HG02938 (cell line): ENCODE results near the gene ZNF135.

Experiments
- ATAC-seq: cut with Tn5 transposase; IDR thresholded peaks from one replicate; pipeline ENCODE4 v1.9.1; 2021; ENCODE audit warnings: mild to moderate bottlenecking, moderate library complexity; ENCODE audit not compliant: unreplicated experiment

Gene ZNF135

DNA sequence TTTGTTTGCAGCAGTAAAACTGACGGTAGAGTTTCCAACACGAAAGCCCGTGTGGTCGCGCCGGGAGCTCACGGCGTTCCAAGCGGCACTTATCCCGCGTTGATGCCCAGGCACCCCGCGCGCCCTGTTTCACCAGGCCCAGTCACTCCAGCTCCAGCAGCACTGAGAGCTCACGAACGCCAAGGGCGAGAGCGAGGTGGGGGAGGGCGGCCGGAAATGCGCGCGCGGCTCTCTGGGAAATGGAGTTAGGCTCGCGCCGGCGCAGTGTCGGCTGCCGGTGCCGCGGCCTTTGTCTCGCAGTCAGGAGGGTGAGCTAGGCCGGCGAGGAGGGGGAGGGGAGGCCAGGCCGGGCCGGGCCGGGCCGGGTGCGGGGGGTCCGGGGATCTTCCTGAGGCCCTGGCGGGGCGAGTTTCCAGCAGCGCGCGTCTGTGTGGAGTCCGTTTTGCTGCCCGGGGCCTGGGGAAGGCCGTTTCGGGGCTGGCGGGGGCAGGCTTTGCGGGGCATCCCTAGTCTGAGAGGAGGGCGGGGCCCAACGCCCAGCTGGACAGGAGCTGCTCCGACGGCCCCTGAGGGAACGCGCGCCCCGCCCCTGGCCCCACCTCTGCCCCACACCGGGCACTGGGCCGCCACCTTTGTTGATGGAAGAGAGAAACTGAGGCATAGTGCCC, at the start of gene ZNF135:
Gene ZNF135 (plus strand): TSS at position 280 of the 668 bp plus-strand sequence. CDS start 721 bp downstream, outside the sequence.
- ATAC-seq = no peak

GRCh38 chr19:58009301-58009665, 49.8 kb upstream of the ZNF135 start:
- no peak for ATAC-seq

DNA sequence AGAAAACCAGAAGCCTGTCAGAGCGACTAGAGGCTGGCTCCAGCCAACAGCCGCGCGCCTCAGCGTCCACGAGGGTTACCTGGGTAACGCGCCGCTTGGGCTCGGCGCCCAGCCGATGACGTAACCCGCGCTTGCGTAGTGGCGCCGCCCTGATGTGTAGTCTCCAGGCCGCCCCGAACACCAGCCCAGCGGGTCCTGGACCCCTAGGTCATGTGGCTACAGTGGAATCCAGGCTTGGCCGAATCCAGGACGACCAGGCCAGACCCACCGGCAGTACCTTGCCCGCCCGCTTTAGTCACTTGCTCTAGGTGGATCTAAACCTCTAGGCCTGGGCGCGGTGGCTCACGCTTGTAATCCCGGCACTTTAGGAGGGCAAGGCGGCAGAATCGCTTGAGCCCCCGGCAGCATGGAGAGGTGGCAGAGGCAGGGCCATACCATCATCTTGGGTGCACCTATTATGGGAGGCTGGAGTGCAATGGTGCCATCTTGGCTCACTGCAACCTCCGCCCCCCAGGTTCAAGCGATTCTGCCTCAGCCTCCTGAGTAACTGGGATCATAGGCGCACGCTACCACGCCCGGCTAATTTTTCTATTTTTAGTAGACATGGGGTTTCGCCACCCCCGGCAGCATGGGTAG, 49.3 kb upstream of the ZNF135 start:
- ATAC-seq = no peak

- ATAC-seq = no peak
These were observed 48.6 kb upstream of the ZNF135 start for GRCh38 chr19:58010507-58010906.

DNA sequence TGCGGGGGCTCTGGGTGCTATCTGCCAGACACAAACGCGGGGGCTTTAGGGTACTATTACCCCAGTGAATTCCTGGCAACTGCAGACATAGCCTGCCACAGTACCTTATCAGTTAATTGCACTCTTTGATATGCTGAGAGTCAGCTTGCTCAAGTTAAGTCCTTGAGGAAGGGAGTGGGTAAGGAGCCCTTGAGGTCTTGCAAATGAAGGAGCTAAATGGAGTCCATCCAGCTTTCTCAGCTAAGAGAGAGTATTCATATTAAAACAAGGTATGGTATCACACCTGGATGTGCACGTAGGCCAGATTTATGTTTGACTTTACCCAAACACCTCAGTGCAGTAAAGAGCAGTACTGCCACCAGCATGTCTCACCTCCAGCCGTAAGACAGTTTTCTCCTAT, 44.9 kb upstream of the ZNF135 start:
- no peak for ATAC-seq

DNA sequence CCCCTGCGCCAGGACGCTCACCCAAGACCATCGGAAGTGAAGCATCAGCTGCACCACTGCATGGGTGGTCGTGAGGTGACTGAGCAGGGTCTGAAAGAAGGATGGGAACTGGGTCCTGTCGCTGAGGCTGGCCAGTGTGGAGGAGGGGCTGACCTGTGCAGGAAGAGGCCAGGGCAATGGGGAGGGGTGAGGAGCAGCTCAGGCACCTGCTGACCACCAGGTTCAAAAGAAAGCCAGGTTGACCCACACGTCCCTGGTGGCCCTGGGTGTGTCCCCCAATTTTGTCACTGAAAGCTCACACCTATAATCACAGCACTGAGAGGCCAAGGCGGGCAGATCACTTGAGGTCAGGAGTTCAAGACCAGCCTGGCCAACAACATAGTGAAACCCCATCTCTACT, 39.0 kb upstream of the ZNF135 start:
- ATAC-seq = no peak

- ATAC-seq = no peak
These were observed 37.4 kb upstream of the ZNF135 start for GRCh38 chr19:58021541-58022282.

GRCh38 chr19:58022283-58022660, 36.8 kb upstream of the ZNF135 start:
- no peak for ATAC-seq

- ATAC-seq = no peak
These were observed 34.4 kb upstream of the ZNF135 start for GRCh38 chr19:58024661-58025060.

GRCh38 chr19:58033741-58034476, 25.2 kb upstream of the ZNF135 start, which contains the start of gene ZSCAN1:
TSS of gene ZSCAN1 (plus strand) at chr19:58034025. CDS start at chr19:58037837, 3,812 bp downstream.
- no peak for ATAC-seq

DNA sequence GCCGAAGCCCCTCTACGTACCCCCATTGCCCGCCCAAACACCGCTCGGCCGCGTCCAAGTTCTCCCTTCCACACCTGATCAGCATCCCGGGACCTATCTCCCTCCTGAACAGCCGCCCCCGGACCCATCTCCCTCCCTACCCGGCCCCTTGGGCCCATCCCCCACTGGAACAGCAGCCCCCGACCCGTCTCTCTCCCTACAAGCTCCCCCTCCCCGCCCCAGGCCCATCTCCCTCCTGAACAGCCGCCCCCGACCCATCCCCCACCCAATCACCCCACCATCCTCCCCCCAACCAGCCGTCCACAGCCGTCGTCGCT, 24.6 kb upstream of the ZNF135 start:
- no peak for ATAC-seq

DNA sequence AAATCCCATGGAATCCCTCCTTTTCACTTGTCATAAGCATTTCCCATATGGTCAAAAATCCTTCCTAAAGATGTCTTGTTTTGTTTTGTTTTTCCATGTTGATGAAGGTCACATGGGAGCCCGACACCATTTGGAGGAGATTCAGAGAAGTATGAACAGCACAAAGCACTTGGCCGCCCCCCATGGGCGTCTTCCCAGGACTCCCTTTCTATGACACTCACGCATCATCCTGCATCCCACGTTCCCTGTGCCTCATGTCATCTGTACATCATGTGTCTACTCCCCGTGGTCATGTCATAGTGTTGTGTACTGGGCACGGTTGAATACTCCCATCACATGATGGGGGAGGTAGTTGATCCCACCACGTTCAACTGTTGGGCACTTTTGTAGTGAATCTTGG, 23.2 kb upstream of the ZNF135 start:
- ATAC-seq = no peak

- no peak for ATAC-seq
These were observed 21.0 kb upstream of the ZNF135 start for GRCh38 chr19:58037927-58038687.

DNA sequence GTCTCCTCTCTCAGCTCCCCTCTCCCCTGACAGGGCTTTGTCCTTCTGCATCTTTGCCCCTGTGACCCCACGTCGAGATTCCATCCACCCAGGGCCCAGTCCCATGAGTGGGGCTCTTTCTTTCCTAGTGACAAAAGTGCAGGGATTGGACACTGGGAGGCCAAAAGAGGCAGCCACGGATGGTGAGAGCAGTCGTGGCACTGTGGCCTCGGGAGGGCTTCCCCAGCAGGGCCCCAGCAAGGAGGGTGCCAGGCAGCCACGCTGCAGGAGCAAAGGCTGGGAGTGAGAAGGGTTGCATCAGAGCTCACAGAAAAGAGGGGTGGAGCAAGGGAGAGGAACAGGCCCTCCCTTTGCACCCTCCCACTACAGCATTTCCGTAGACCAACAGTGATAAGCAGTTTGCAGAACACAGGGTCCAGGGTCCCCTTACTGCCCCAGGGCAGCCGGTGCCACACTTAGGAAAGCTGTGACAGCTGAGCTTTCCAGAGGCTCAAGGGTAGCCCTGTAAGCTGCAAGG, 20.3 kb upstream of the ZNF135 start:
- no peak for ATAC-seq

DNA sequence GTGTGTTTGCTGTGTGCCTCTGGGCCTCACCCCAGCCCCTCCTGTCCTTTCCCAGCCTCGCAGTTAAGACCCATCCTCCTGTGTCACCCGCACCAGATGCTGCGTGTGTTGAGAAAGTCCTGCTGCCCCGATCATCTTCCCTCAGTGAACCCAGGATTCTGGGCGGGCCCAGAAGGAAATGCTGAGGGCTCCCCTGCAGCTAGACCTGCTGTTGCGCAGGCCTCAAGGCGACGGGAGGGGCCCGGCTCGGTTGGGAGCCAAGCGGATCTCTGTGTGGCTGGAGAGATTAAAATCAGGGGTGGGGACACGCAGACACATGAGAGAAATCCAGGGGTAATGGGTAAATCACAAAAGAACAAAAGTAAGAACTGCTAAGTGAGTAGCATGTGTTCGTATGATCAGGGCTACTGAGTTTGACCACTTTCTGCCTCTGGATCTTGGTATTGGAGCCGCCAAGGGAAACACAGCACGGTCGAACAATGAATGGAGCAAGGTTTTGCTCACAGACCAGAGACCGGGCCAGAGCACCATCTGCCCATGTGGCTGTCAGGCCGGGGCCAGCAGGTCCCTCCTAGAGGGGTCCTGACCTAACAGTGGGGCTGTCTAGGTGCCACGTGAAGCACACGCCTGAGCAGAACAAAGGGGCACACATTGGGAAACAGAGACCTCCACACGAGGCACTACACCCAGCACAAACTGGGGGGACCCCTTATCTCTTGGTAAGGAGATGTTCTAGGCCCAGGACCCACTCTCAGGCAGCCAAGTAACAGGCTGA, 18.1 kb upstream of the ZNF135 start:
- ATAC-seq = no peak

DNA sequence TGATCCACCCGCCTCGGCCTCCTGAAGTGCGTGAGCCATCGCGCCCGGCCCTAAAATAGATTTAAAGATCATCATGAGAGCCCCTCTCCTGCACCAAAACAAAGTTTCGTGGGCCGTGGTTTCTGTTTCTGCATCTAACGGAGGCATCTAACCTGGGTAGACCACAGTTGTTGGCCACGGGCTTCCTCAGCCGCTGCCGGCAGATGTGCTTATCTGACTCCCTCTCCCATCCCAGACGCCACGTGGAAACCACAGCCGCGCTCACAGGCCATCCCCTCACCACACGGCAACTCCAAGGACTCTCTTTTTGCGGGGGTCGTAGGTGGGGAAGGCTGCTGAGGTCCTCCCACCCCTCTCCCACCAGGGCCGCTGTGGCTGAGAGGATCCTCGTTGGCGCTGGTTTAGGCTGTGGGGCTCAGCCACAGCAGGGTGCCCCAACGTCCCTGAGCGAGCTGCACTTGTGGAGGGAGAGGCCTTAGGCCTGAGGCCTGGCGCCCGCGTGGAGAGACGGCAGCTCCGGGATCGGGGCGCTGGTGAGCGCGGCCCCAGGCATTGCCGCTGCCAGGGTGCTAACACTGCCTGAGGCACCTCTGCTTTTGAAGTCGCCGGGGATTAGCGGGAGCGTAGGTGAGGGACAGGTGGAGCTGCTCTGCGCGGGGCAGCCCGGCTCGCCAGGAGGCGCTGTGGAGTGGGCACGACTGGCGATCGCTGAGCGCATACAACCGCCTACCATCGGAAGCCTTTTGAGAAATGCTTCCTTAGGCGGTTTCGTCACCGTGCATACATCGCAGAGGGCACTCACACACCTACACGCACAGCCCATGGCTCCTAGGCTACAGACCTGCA, 16.4 kb upstream of the ZNF135 start:
- no peak for ATAC-seq

GRCh38 chr19:58044391-58044790, 14.7 kb upstream of the ZNF135 start:
- no peak for ATAC-seq

DNA sequence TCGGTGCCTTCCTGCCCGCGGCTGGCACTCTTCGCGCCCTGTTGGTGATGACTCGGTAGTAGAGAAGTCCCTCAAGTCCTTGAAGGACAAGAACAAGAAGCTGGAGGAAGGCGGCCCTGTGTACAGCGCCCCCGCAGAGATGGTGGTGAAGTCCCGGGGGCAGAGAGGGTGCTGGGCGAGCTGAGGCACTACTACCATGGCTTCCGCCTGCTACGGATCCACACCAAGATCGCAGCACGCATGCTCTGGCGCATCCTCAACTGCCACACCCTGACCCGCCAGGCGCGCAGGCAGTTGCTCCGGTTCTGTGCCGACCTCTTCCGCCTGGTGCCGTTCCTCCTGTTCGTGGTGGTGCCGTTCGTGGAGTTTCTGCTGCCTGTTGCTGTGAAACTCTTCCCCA, 14.2 kb upstream of the ZNF135 start:
- no peak for ATAC-seq
